Measurements from ENCODE around the gene PHF19. TPM values are rescaled to one million over a fixed set of nuclear protein-coding genes. Genes with fewer than 3 reads are reported as not detected.

The PHF19 gene
- total and polyA plus RNA-seq, 10 of the 15 experiments (the other 5 are each of a cell fraction or from before 2014, with no cell fraction given) = 26.0 to 133 (median 87.7) TPM

GRCh38 chr9:120892748-120893610, 16.0 kb upstream of the PHF19 start (continued):
- TF ChIP-seq GATAD2B (conservative IDR thresholded peaks at IDR 0.05; ENCODE audit: low read depth) = no peak; the same call in 1 of the 2 replicates
- no peak for TF ChIP-seq RAD21 (IDR thresholded peaks at IDR 0.05; ENCODE audit: insufficient read depth, low read depth, low read length)
- peak; percentile 91 for TF ChIP-seq IKZF1 (conservative IDR thresholded peaks at IDR 0.05)
- TF ChIP-seq CBX3 (IDR thresholded peaks at IDR 0.05; ENCODE audit: borderline replicate concordance, low read depth) = no peak
- no peak for TF ChIP-seq ZBTB33 (IDR thresholded peaks at IDR 0.05)
- peak; percentile 86 for TF ChIP-seq MTA2 (IDR thresholded peaks at IDR 0.05; ENCODE audit: low read depth)
- no peak for TF ChIP-seq FOXM1 (IDR thresholded peaks at IDR 0.05; ENCODE audit: low read depth, low read length)
- peak; percentile 9 for TF ChIP-seq USF1 (IDR thresholded peaks at IDR 0.05; ENCODE audit: borderline replicate concordance, extremely low read length, insufficient read depth, low read depth, low read length)
- TF ChIP-seq CUX1 (IDR thresholded peaks at IDR 0.05; ENCODE audit: insufficient replicate concordance, low read depth, low read length) = peak; percentile 25
- peak; percentile 35 for TF ChIP-seq BCL3 (IDR thresholded peaks at IDR 0.05; ENCODE audit: borderline replicate concordance, insufficient read depth, low read depth, low read length, poor library complexity, severe bottlenecking)
- no peak for TF ChIP-seq ZNF207 (IDR thresholded peaks at IDR 0.05; ENCODE audit: borderline replicate concordance)
- TF ChIP-seq WRNIP1 (IDR thresholded peaks at IDR 0.05; ENCODE audit: borderline replicate concordance, low read depth, low read length) = no peak
- no peak for TF ChIP-seq CEBPZ (IDR thresholded peaks at IDR 0.05; ENCODE audit: low read depth, low read length)

Data from GM12878 (cell line).